Measurements from ENCODE around the gene RAD51AP1.

DNA sequence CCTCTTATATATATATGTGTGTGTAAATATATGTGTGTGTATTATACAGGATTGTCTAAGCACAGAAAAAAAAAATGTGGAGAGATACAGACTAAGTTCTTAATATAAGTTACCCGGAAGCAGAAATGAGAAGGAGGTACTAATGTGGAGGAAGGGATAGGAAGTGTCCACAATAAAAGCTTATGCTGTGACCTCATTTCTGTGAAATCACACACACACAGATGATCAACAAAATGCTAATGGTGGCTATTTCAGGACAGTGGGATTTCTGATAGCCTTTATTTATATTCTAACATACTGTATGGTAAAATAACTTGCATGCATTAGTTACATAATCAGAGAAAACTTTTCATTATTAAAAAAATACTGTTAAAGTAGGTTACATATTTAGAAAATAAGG is 8.5 kb upstream of the RAD51AP1 start:
- no peak for TF ChIP-seq EZH2 (IDR thresholded peaks at IDR 0.05; ENCODE audit: insufficient read depth, poor library complexity, severe bottlenecking)
- no peak for TF ChIP-seq EZH2phosphoT487 (IDR thresholded peaks at IDR 0.05; ENCODE audit: insufficient read depth, low read depth)

Data from GM23248 (cell line).